Loucy (cell line): ENCODE data around the gene APBB1.

Experiments
- H2AFZ ChIP-seq: fragments of 200-600 bp; sonication (generic); 2 replicates; pipeline ENCODE4 v1.6.0; 2016; ENCODE audit warnings: antibody characterized with exemption, mild to moderate bottlenecking, low read length, moderate library complexity
- H3F3A ChIP-seq: fragments of 200-600 bp; 2 replicates; pipeline ENCODE4 v1.6.0; 2016; ENCODE audit warnings: antibody characterized with exemption, low read depth, mild to moderate bottlenecking
- H3K27me3 ChIP-seq: fragments of 200-600 bp; sonication (generic); 2 replicates; pipeline ENCODE4 v1.6.1; 2014; ENCODE audit warnings: low read length, mild to moderate bottlenecking; ENCODE audit not compliant: insufficient read depth, poor library complexity, severe bottlenecking
- H3K36me3 ChIP-seq: fragments of 200-600 bp; sonication (generic); 2 replicates; pipeline ENCODE4 v1.6.1; 2016; ENCODE audit warnings: low read length; ENCODE audit not compliant: insufficient read depth
- H3K4me1 ChIP-seq: fragments of 200-600 bp; sonication (generic); 2 replicates; pipeline ENCODE4 v1.5.1; 2014; ENCODE audit warnings: low read length, mild to moderate bottlenecking; ENCODE audit not compliant: insufficient read depth, poor library complexity, severe bottlenecking
- H3K4me2 ChIP-seq: fragments of 200-600 bp; sonication (generic); 2 replicates; pipeline ENCODE4 v1.6.0; 2014; ENCODE audit warnings: antibody characterized with exemption, low read length, low read depth, mild to moderate bottlenecking; ENCODE audit not compliant: poor library complexity, severe bottlenecking
- H3K4me3 ChIP-seq: fragments of 200-600 bp; sonication (generic); 2 replicates; pipeline ENCODE4 v1.5.1; 2014; ENCODE audit warnings: low read length, mild to moderate bottlenecking, mixed read lengths; ENCODE audit not compliant: poor library complexity, severe bottlenecking
- H3K79me2 ChIP-seq: fragments of 200-600 bp; sonication (generic); 2 replicates; pipeline ENCODE4 v1.6.1; 2014; ENCODE audit warnings: low read length; ENCODE audit not compliant: insufficient read depth
- H3K9ac ChIP-seq: fragments of 200-600 bp; sonication (generic); 2 replicates; pipeline ENCODE4 v1.6.0; 2014; ENCODE audit warnings: mild to moderate bottlenecking, low read depth, low read length, moderate library complexity; ENCODE audit not compliant: poor library complexity, severe bottlenecking
- H3K9me2 ChIP-seq: fragments of 200-600 bp; sonication (generic); replicated peaks from 2 replicates; pipeline ENCODE4 v1.6.1; 2016; ENCODE audit warnings: low read depth, low read length, mixed read lengths
- H3K9me3 ChIP-seq: fragments of 200-600 bp; sonication (generic); 2 replicates; pipeline ENCODE4 v1.6.1; 2014; ENCODE audit warnings: mild to moderate bottlenecking, antibody characterized with exemption, low read length, low read depth; ENCODE audit not compliant: insufficient read depth
- H4K20me1 ChIP-seq: fragments of 200-600 bp; sonication (generic); 2 replicates; pipeline ENCODE4 v1.6.0; 2014; ENCODE audit warnings: antibody characterized with exemption, low read length, mild to moderate bottlenecking; ENCODE audit not compliant: insufficient read depth, poor library complexity, severe bottlenecking
- CTCF ChIP-seq: fragments of 200-600 bp; sonication (generic); conservative IDR thresholded peaks from 2 replicates; pipeline ENCODE4 v1.5.1; 2014; ENCODE audit warnings: mild to moderate bottlenecking, antibody characterized with exemption, low read length
- EZH2phosphoT487 ChIP-seq: fragments of 200-600 bp; IDR thresholded peaks from 2 replicates; pipeline ENCODE4 v1.6.1; 2018; ENCODE audit warnings: antibody characterized with exemption, mild to moderate bottlenecking, moderate library complexity, borderline replicate concordance

APBB1 gene

DNA sequence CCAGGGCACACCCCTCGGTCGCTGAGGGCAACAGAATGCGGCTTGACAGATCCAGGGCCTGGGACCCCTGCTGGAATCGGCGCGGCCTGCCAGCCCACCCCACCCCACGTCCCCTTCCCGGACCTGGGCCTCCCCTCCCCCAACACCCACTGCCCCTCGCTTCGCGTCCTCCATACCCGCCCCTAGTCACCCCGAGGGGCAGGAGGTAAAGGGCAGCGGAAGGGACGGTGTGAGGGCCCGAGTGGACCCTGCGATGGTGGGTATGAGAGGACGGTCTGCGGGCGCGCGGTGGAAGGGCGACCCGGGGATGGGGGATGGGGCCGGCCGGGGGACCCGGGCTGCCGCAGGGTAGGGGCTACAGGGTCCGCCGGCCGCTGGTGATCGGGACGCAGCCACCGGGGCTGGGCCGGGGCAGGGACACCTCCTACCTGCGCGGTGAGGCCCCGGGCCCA lies 311 bp downstream of the APBB1 start:
- Histone ChIP-seq H3K9ac (no peak overlapping the region), H3F3A (no peaks in the 10 kb centered on the region), H2AFZ (no peak overlapping the region; the same call in 1 of the 2 replicates), H3K9me2 (no peaks in the 10 kb centered on the region), H3K36me3 (no peaks in the 10 kb centered on the region), H3K4me2 (peak overlapping the region; percentile 62), H4K20me1 (no peaks in the 10 kb centered on the region), H3K4me3 (peak overlapping the region; percentile 68), H3K79me2 (no peaks in the 10 kb centered on the region), H3K9me3 (no peaks in the 10 kb centered on the region), H3K27me3 (peaks cover 14% of the 10 kb centered on the region), H3K4me1 (peaks cover 11% of the 10 kb centered on the region)
- TF ChIP-seq CTCF (no peak), EZH2phosphoT487 (no peak)

- no peaks in the 10 kb centered on the region for H3K36me3 ChIP-seq
- H4K20me1 ChIP-seq, result no peaks in the 10 kb centered on the region
- H3K9me2 ChIP-seq, result no peaks in the 10 kb centered on the region
- H3K4me1 ChIP-seq, result peaks cover 11% of the 10 kb centered on the region
- H3K79me2 ChIP-seq, result no peaks in the 10 kb centered on the region
- TF ChIP-seq EZH2phosphoT487, result no peak
- TF ChIP-seq CTCF, result no peak
- no peaks in the 10 kb centered on the region for H3F3A ChIP-seq
- H3K27me3 ChIP-seq, result peaks cover 14% of the 10 kb centered on the region
- H3K4me2 ChIP-seq, result no peak overlapping the region
- H3K4me3 ChIP-seq, result no peak overlapping the region
- H2AFZ ChIP-seq, result no peak overlapping the region
- no peak overlapping the region for H3K9ac ChIP-seq
- H3K9me3 ChIP-seq, result no peaks in the 10 kb centered on the region
Measured at GRCh38 chr11:6417907-6418556, 862 bp downstream of the APBB1 start.

GRCh38 chr11:6415797-6416196 lies 3.1 kb downstream of the APBB1 start:
- H4K20me1 ChIP-seq, result no peaks in the 10 kb centered on the region
- H3K27me3 ChIP-seq, result peaks cover 14% of the 10 kb centered on the region

More at GRCh38 chr11:6415797-6416196, 3.1 kb downstream of the APBB1 start:
- Histone ChIP-seq H3K4me1 (peaks cover 11% of the 10 kb centered on the region), H3K4me2 (no peak overlapping the region), H3K4me3 (no peak overlapping the region), H3F3A (no peaks in the 10 kb centered on the region), H2AFZ (no peak overlapping the region), H3K9ac (no peak overlapping the region), H3K9me3 (no peaks in the 10 kb centered on the region), H3K36me3 (no peaks in the 10 kb centered on the region), H3K9me2 (no peaks in the 10 kb centered on the region), H3K79me2 (no peaks in the 10 kb centered on the region)
- TF ChIP-seq EZH2phosphoT487 (no peak), CTCF (no peak)
